Fibroblast of skin of right quadriceps (primary cell): ENCODE measurements around the gene ARHGEF19.
"Not testable (repeated sequence)": the region's sequence is repeated elsewhere in the genome, so short reads cannot be mapped to it uniquely, and the experiment has no call there.

Source experiments
- DNase-seq: peaks from one replicate; pipeline ENCODE4 v3.0.0-alpha.2; 2013

The ARHGEF19 gene

GRCh38 chr1:16218674-16219071 lies 6.2 kb upstream of the ARHGEF19 start:
- DNase-seq, result no peak

GRCh38 chr1:16218014-16218673 lies 5.7 kb upstream of the ARHGEF19 start:
- no peak for DNase-seq

GRCh38 chr1:16217061-16217785 lies 4.8 kb upstream of the ARHGEF19 start:
- peak; percentile 96 for DNase-seq

- peak; percentile 77 for DNase-seq
Observed at GRCh38 chr1:16215882-16216753, 3.7 kb upstream of the ARHGEF19 start.

- not testable (repeated sequence) for DNase-seq
Observed at GRCh38 chr1:16215240-16215639, 2.8 kb upstream of the ARHGEF19 start.

- not testable (repeated sequence) for DNase-seq
Observed at GRCh38 chr1:16213544-16213943, 1.1 kb upstream of the ARHGEF19 start.

GRCh38 chr1:16213013-16213412 lies 561 bp upstream of the ARHGEF19 start:
- DNase-seq, result no peak

- DNase-seq, result no peak
Observed at GRCh38 chr1:16211824-16212223, 628 bp downstream of the ARHGEF19 start.

- no peak for DNase-seq
Observed at GRCh38 chr1:16210581-16210980, 1.9 kb downstream of the ARHGEF19 start.

GRCh38 chr1:16209847-16210407 lies 2.5 kb downstream of the ARHGEF19 start:
- no peak for DNase-seq

GRCh38 chr1:16209132-16209846 lies 3.2 kb downstream of the ARHGEF19 start:
- DNase-seq, result no peak

GRCh38 chr1:16208270-16208987 lies 4.0 kb downstream of the ARHGEF19 start:
- no peak for DNase-seq

GRCh38 chr1:16207318-16208269 lies 4.9 kb downstream of the ARHGEF19 start:
- DNase-seq, result peak; percentile 22

GRCh38 chr1:16206547-16207317 lies 5.7 kb downstream of the ARHGEF19 start:
- DNase-seq, result peak; percentile 99

- DNase-seq, result no peak
Observed at GRCh38 chr1:16205891-16206546, 6.4 kb downstream of the ARHGEF19 start.

GRCh38 chr1:16205334-16205671 lies 7.1 kb downstream of the ARHGEF19 start:
- DNase-seq, result no peak

GRCh38 chr1:16204634-16205333 lies 7.7 kb downstream of the ARHGEF19 start:
- no peak for DNase-seq

GRCh38 chr1:16204216-16204615 lies 8.2 kb downstream of the ARHGEF19 start:
- DNase-seq, result no peak

GRCh38 chr1:16203550-16203949 lies 8.9 kb downstream of the ARHGEF19 start:
- no peak for DNase-seq
